ENCODE data around the gene LHX4.

Gene LHX4

GRCh38 chr1:180287988-180288705 lies 58.1 kb downstream of the LHX4 start:
- Histone ChIP-seq H3K9me3 (ENCODE audit: control insufficient read depth, insufficient read depth, low read length) (no peaks in the 10 kb centered on the region), H3K27me3 (ENCODE audit: control insufficient read depth, insufficient read depth, low read length) (no peaks in the 10 kb centered on the region), H3K4me1 (ENCODE audit: control insufficient read depth, insufficient read depth, low read length) (no peaks in the 10 kb centered on the region), H3K4me3 (ENCODE audit: low read length) (no peak overlapping the region), H3K36me3 (ENCODE audit: control insufficient read depth, insufficient read depth, low read length) (no peaks in the 10 kb centered on the region), H3K27ac (ENCODE audit: low read length) (no peak overlapping the region)
- no peak for DNase-seq (ENCODE audit: low read depth, low spot score)
- no CpG with 5 or more reads among the region's 3 CpGs for WGBS (ENCODE audit: insufficient coverage, insufficient read length)

DNA sequence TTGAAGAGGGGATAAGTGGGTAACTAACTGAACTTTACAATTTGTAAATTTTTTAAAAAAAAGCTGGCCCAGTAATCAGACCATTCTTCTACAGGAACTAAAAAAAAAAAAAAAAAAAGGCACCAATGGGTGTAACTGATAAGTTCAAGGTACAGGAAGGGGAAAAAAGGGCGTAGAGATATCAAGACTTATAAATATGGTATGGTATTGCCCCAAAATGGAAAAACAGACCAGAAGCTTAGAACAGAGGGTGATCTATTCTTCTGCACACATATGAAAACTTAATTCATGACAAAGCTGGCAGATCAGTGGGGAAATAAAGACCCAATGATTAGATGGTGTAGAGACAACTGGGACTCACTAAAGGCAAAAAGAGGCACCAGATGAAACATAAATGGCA lies 58.9 kb downstream of the LHX4 start:
- H3K4me1 ChIP-seq (ENCODE audit: control insufficient read depth, insufficient read depth, low read length): no peaks in the 10 kb centered on the region
- no peaks in the 10 kb centered on the region for H3K36me3 ChIP-seq (ENCODE audit: control insufficient read depth, insufficient read depth, low read length)
- WGBS (ENCODE audit: insufficient coverage, insufficient read length): no CpG with 5 or more reads among the region's 1 CpG
- no peaks in the 10 kb centered on the region for H3K27me3 ChIP-seq (ENCODE audit: control insufficient read depth, insufficient read depth, low read length)
- H3K4me3 ChIP-seq (ENCODE audit: low read length): no peak overlapping the region
- H3K9me3 ChIP-seq (ENCODE audit: control insufficient read depth, insufficient read depth, low read length): no peaks in the 10 kb centered on the region
- no peak overlapping the region for H3K27ac ChIP-seq (ENCODE audit: low read length)
- no peak for DNase-seq (ENCODE audit: low read depth, low spot score)

DNA sequence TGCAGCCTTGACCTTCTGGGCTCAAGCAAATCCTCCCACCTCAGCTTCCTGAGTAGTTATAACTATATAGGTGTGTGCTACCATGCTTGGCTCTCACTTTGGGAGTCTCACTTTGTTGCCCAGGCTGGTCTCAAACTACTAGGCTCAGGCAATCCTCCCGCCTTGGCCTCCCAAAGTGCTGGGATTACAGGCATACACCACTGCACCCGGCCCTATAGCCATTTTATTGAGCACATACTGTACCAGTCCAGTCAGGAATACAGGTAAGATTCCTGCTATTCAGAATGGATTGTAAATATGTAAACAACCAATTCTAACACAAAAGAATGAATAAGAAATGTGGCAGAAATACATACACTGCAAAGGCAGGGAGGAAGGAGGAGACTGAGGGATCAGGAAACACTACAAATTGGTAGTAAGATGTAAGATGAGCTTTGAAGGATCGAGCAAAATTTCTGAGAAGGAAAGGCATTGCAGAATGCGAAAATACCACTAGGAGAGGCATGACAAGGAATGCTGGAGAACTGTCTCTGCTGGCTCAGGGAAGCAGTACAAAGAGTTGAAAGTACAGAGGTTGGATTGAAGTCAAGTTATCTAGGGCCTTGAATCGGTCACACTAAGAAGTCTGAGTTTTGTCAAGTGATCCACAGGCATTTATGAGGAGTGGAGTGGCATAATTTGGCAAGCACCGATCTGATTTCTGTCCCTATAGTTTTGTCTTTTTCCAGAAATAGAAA lies 60.4 kb downstream of the LHX4 start:
- Histone ChIP-seq H3K4me1 (ENCODE audit: control insufficient read depth, insufficient read depth, low read length) (no peaks in the 10 kb centered on the region), H3K27me3 (ENCODE audit: control insufficient read depth, insufficient read depth, low read length) (no peaks in the 10 kb centered on the region), H3K9me3 (ENCODE audit: control insufficient read depth, insufficient read depth, low read length) (no peaks in the 10 kb centered on the region), H3K27ac (ENCODE audit: low read length) (no peak overlapping the region), H3K36me3 (ENCODE audit: control insufficient read depth, insufficient read depth, low read length) (no peaks in the 10 kb centered on the region), H3K4me3 (ENCODE audit: low read length) (no peak overlapping the region)
- no CpG with 5 or more reads among the region's 6 CpGs for WGBS (ENCODE audit: insufficient coverage, insufficient read length)
- DNase-seq (ENCODE audit: low read depth, low spot score): no peak

DNA sequence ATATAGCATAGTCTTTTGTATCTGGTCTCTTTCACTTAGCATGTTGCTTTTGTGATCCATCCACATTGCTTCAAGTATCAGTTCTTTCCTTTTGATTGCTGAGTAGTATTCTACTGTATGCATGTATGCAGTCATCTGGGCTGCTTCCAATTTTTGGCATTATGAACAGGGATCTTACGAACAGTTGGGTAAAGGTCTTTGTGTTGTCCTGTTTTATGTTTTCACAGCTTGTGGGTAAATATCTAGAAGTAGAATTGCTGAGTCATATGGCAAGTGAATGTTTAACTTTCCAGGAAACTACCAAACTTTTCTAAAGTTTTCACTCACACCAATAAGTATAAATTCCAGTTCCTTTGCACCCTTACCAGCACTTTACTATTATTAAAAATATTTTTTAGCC lies 60.9 kb downstream of the LHX4 start:
- no peak for DNase-seq (ENCODE audit: low read depth, low spot score)
- no CpG with 5 or more reads among the region's 1 CpG for WGBS (ENCODE audit: insufficient coverage, insufficient read length)
- Histone ChIP-seq H3K36me3 (ENCODE audit: control insufficient read depth, insufficient read depth, low read length) (no peaks in the 10 kb centered on the region), H3K27me3 (ENCODE audit: control insufficient read depth, insufficient read depth, low read length) (no peaks in the 10 kb centered on the region), H3K4me3 (ENCODE audit: low read length) (no peak overlapping the region), H3K9me3 (ENCODE audit: control insufficient read depth, insufficient read depth, low read length) (no peaks in the 10 kb centered on the region), H3K4me1 (ENCODE audit: control insufficient read depth, insufficient read depth, low read length) (no peaks in the 10 kb centered on the region), H3K27ac (ENCODE audit: low read length) (no peak overlapping the region)

- Histone ChIP-seq H3K9me3 (ENCODE audit: control insufficient read depth, insufficient read depth, low read length) (no peaks in the 10 kb centered on the region), H3K27me3 (ENCODE audit: control insufficient read depth, insufficient read depth, low read length) (no peaks in the 10 kb centered on the region), H3K27ac (ENCODE audit: low read length) (no peak overlapping the region), H3K4me3 (ENCODE audit: low read length) (no peak overlapping the region), H3K4me1 (ENCODE audit: control insufficient read depth, insufficient read depth, low read length) (no peaks in the 10 kb centered on the region), H3K36me3 (ENCODE audit: control insufficient read depth, insufficient read depth, low read length) (no peaks in the 10 kb centered on the region)
- no peak for DNase-seq (ENCODE audit: low read depth, low spot score)
- WGBS (ENCODE audit: insufficient coverage, insufficient read length): no CpG with 5 or more reads among the region's 2 CpGs
These were observed 64.6 kb downstream of the LHX4 start for GRCh38 chr1:180294711-180295110.

DNA sequence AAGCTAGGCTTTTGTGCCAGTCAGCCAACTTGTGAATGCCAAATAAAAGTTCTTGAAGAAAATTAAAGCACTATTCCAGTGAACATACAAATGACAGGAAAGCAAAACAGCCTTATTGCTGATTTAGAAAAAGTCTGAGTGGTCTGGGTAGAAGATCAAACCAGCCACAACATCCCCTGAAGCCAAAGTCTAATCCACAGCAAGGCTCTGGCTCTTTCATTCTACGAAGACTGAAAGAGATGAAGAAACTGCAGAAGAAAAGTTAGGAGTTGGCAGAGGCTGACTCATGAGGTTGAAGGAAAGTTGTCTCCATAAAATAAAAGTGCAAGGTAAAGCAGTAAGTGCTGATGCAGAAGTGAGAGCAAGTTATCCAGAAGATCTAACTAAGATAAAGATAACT lies 65.9 kb downstream of the LHX4 start:
- no peaks in the 10 kb centered on the region for H3K9me3 ChIP-seq (ENCODE audit: control insufficient read depth, insufficient read depth, low read length)
- H3K4me1 ChIP-seq (ENCODE audit: control insufficient read depth, insufficient read depth, low read length): no peaks in the 10 kb centered on the region
- H3K27ac ChIP-seq (ENCODE audit: low read length): no peak overlapping the region
- no CpG with 5 or more reads among the region's 1 CpG for WGBS (ENCODE audit: insufficient coverage, insufficient read length)
- no peaks in the 10 kb centered on the region for H3K27me3 ChIP-seq (ENCODE audit: control insufficient read depth, insufficient read depth, low read length)
- DNase-seq (ENCODE audit: low read depth, low spot score): no peak
- no peaks in the 10 kb centered on the region for H3K36me3 ChIP-seq (ENCODE audit: control insufficient read depth, insufficient read depth, low read length)
- no peak overlapping the region for H3K4me3 ChIP-seq (ENCODE audit: low read length)

GRCh38 chr1:180299479-180300221 lies 69.6 kb downstream of the LHX4 start:
- Histone ChIP-seq H3K27ac (ENCODE audit: low read length) (no peak overlapping the region), H3K4me1 (ENCODE audit: control insufficient read depth, insufficient read depth, low read length) (no peaks in the 10 kb centered on the region), H3K9me3 (ENCODE audit: control insufficient read depth, insufficient read depth, low read length) (no peaks in the 10 kb centered on the region), H3K4me3 (ENCODE audit: low read length) (no peak overlapping the region), H3K27me3 (ENCODE audit: control insufficient read depth, insufficient read depth, low read length) (no peaks in the 10 kb centered on the region), H3K36me3 (ENCODE audit: control insufficient read depth, insufficient read depth, low read length) (no peaks in the 10 kb centered on the region)
- no CpG with 5 or more reads among the region's 7 CpGs for WGBS (ENCODE audit: insufficient coverage, insufficient read length)
- DNase-seq (ENCODE audit: low read depth, low spot score): no peak

- Histone ChIP-seq H3K4me3 (ENCODE audit: low read length) (no peak overlapping the region), H3K27ac (ENCODE audit: low read length) (no peak overlapping the region), H3K4me1 (ENCODE audit: control insufficient read depth, insufficient read depth, low read length) (no peaks in the 10 kb centered on the region), H3K9me3 (ENCODE audit: control insufficient read depth, insufficient read depth, low read length) (no peaks in the 10 kb centered on the region), H3K36me3 (ENCODE audit: control insufficient read depth, insufficient read depth, low read length) (no peaks in the 10 kb centered on the region), H3K27me3 (ENCODE audit: control insufficient read depth, insufficient read depth, low read length) (no peaks in the 10 kb centered on the region)
- DNase-seq (ENCODE audit: low read depth, low spot score): no peak
- no CpG with 5 or more reads among the region's 2 CpGs for WGBS (ENCODE audit: insufficient coverage, insufficient read length)
These were observed 71.2 kb downstream of the LHX4 start for GRCh38 chr1:180301135-180301742.

GRCh38 chr1:180309338-180309737 lies 79.3 kb downstream of the LHX4 start:
- Histone ChIP-seq H3K27ac (ENCODE audit: low read length) (no peak overlapping the region), H3K4me3 (ENCODE audit: low read length) (no peak overlapping the region), H3K36me3 (ENCODE audit: control insufficient read depth, insufficient read depth, low read length) (no peaks in the 10 kb centered on the region), H3K27me3 (ENCODE audit: control insufficient read depth, insufficient read depth, low read length) (no peaks in the 10 kb centered on the region), H3K9me3 (ENCODE audit: control insufficient read depth, insufficient read depth, low read length) (no peaks in the 10 kb centered on the region), H3K4me1 (ENCODE audit: control insufficient read depth, insufficient read depth, low read length) (peaks cover 1% of the 10 kb centered on the region; the same call in 1 of the 2 replicates)
- DNase-seq (ENCODE audit: low read depth, low spot score): no peak
- no CpG with 5 or more reads among the region's 1 CpG for WGBS (ENCODE audit: insufficient coverage, insufficient read length)

DNA sequence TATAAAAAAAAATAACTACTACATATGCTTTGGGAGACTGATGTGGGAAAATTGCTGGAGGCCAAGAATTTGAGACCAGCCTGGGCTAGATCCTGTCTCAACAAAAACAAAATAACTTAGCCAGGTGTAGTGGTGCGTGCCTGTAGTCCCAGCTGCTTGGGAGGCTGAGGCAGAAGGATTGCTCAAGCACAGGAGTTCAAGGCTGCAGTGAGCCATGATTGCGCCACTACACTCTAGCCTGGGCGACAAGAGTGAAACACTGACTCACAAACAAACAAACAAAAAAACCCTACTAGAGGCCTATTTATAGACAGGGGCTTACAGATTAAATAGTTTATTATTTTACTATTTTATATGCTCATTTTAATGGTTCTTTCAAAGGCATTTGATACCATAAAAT lies 80.0 kb downstream of the LHX4 start:
- Histone ChIP-seq H3K9me3 (ENCODE audit: control insufficient read depth, insufficient read depth, low read length) (no peaks in the 10 kb centered on the region), H3K27ac (ENCODE audit: low read length) (no peak overlapping the region), H3K36me3 (ENCODE audit: control insufficient read depth, insufficient read depth, low read length) (no peaks in the 10 kb centered on the region), H3K4me3 (ENCODE audit: low read length) (no peak overlapping the region), H3K4me1 (ENCODE audit: control insufficient read depth, insufficient read depth, low read length) (peaks cover 1% of the 10 kb centered on the region; the same call in 1 of the 2 replicates), H3K27me3 (ENCODE audit: control insufficient read depth, insufficient read depth, low read length) (no peaks in the 10 kb centered on the region)
- DNase-seq (ENCODE audit: low read depth, low spot score): no peak
- no CpG with 5 or more reads among the region's 3 CpGs for WGBS (ENCODE audit: insufficient coverage, insufficient read length)

Measured in iPS DF 6.9 (cell line).